OCI-LY1 (cell line): ENCODE measurements around the gene HNRNPA1.

Source experiments
- H2AFZ ChIP-seq: fragments of 200-600 bp; sonication (generic), shearing (Covaris generic); 2 replicates; pipeline ENCODE4 v1.6.0; 2014; ENCODE audit warnings: antibody characterized with exemption, mild to moderate bottlenecking, low read length
- H3F3A ChIP-seq: fragments of 200-600 bp; sonication (generic), shearing (Covaris generic); 2 replicates; pipeline ENCODE4 v1.6.0; 2014; ENCODE audit warnings: mild to moderate bottlenecking, antibody characterized with exemption, low read length, moderate library complexity; ENCODE audit not compliant: insufficient read depth
- H3K27ac ChIP-seq: fragments of 200-600 bp; sonication (generic); 2 replicates; pipeline ENCODE4 v1.5.1; 2014; ENCODE audit warnings: low read length, mixed run types, mild to moderate bottlenecking, low read depth; ENCODE audit not compliant: poor library complexity, severe bottlenecking
- H3K27me3 ChIP-seq: fragments of 200-600 bp; sonication (generic); 2 replicates; pipeline ENCODE4 v1.6.0; 2014; ENCODE audit warnings: antibody characterized with exemption, mild to moderate bottlenecking, low read length, moderate library complexity; ENCODE audit not compliant: insufficient read depth
- H3K36me3 ChIP-seq: fragments of 200-600 bp; sonication (generic); 2 replicates; pipeline ENCODE4 v1.6.1; 2014; ENCODE audit warnings: mild to moderate bottlenecking, antibody characterized with exemption, low read length, moderate library complexity, mixed read lengths; ENCODE audit not compliant: insufficient read depth
- H3K4me1 ChIP-seq: fragments of 200-600 bp; sonication (generic); 2 replicates; pipeline ENCODE4 v1.5.1; 2014; ENCODE audit warnings: mild to moderate bottlenecking, low read length, moderate library complexity; ENCODE audit not compliant: insufficient read depth, severe bottlenecking
- H3K4me2 ChIP-seq: fragments of 200-600 bp; sonication (generic), shearing (Covaris generic); 2 replicates; pipeline ENCODE4 v1.6.1; 2014; ENCODE audit warnings: low read length
- H3K4me3 ChIP-seq: fragments of 200-600 bp; sonication (generic); 2 replicates; pipeline ENCODE4 v1.5.1; 2014; ENCODE audit warnings: low read length, low read depth, mild to moderate bottlenecking, mixed read lengths; ENCODE audit not compliant: poor library complexity, severe bottlenecking
- H3K79me2 ChIP-seq: fragments of 200-600 bp; shearing (Covaris generic); 2 replicates; pipeline ENCODE4 v1.6.1; 2016; ENCODE audit warnings: mixed run types, low read length, mixed read lengths; ENCODE audit not compliant: insufficient read depth
- H3K9ac ChIP-seq: fragments of 200-600 bp; sonication (generic), shearing (Covaris generic); 2 replicates; pipeline ENCODE4 v1.6.1; 2014; ENCODE audit warnings: mild to moderate bottlenecking, low read length, mixed read lengths
- H3K9me2 ChIP-seq: fragments of 200-600 bp; sonication (generic), shearing (Covaris generic); 2 replicates; pipeline ENCODE4 v1.6.1; 2014; ENCODE audit warnings: low read depth, mild to moderate bottlenecking, low read length, mixed read lengths
- H3K9me3 ChIP-seq: fragments of 200-600 bp; shearing (Covaris generic); 2 replicates; pipeline ENCODE4 v1.6.1; 2014; ENCODE audit warnings: low read length, mixed read lengths
- H4K20me1 ChIP-seq: fragments of 200-600 bp; sonication (generic), shearing (Covaris generic); 2 replicates; pipeline ENCODE4 v1.6.0; 2016; ENCODE audit warnings: mild to moderate bottlenecking, low read length; ENCODE audit not compliant: insufficient read depth
- CTCF ChIP-seq: fragments of 200-600 bp; sonication (generic), shearing (Covaris generic); IDR thresholded peaks from 2 replicates; pipeline ENCODE4 v1.5.1; 2017; ENCODE audit warnings: mild to moderate bottlenecking, antibody characterized with exemption, low read length, moderate library complexity, mixed read lengths
- EZH2 ChIP-seq: fragments of 200-600 bp; sonication (generic), shearing (Covaris generic); IDR thresholded peaks from 2 replicates; pipeline ENCODE4 v1.8.0; 2017; ENCODE audit warnings: borderline replicate concordance, mixed run types, mild to moderate bottlenecking, antibody characterized with exemption, low read length, moderate library complexity, mixed read lengths

HNRNPA1 gene

GRCh38 chr12:54303640-54304039, 23.1 kb downstream of the HNRNPA1 start:
- Histone ChIP-seq H3K9ac (no peak overlapping the region), H3K79me2 (no peaks in the 10 kb centered on the region), H3K4me1 (peaks cover 6% of the 10 kb centered on the region), H3K4me3 (no peak overlapping the region), H3K4me2 (no peak overlapping the region), H3K36me3 (no peaks in the 10 kb centered on the region), H2AFZ (no peak overlapping the region), H3K27me3 (peaks cover 14% of the 10 kb centered on the region; the same call in 1 of the 2 replicates), H4K20me1 (no peaks in the 10 kb centered on the region), H3K9me3 (no peaks in the 10 kb centered on the region), H3F3A (no peaks in the 10 kb centered on the region; the same call in 1 of the 2 replicates), H3K9me2 (no peaks in the 10 kb centered on the region), H3K27ac (no peak overlapping the region)
- TF ChIP-seq CTCF (no peak), EZH2 (no peak)

GRCh38 chr12:54304187-54304810, 23.8 kb downstream of the HNRNPA1 start:
- H4K20me1 ChIP-seq, result no peaks in the 10 kb centered on the region
- H3K4me3 ChIP-seq, result no peak overlapping the region
- no peak overlapping the region for H2AFZ ChIP-seq
- no peak overlapping the region for H3K27ac ChIP-seq
- H3K9me2 ChIP-seq, result no peaks in the 10 kb centered on the region
- peaks cover 14% of the 10 kb centered on the region; the same call in 1 of the 2 replicates for H3K27me3 ChIP-seq
- H3K9ac ChIP-seq, result no peak overlapping the region
- no peak for TF ChIP-seq CTCF
- no peak for TF ChIP-seq EZH2
- no peaks in the 10 kb centered on the region; the same call in 1 of the 2 replicates for H3F3A ChIP-seq
- peaks cover 6% of the 10 kb centered on the region for H3K4me1 ChIP-seq
- no peaks in the 10 kb centered on the region for H3K79me2 ChIP-seq
- no peaks in the 10 kb centered on the region for H3K9me3 ChIP-seq
- no peak overlapping the region for H3K4me2 ChIP-seq
- no peaks in the 10 kb centered on the region for H3K36me3 ChIP-seq

GRCh38 chr12:54306925-54307741, 26.6 kb downstream of the HNRNPA1 start:
- Histone ChIP-seq H3K9me3 (no peaks in the 10 kb centered on the region), H3K9ac (no peak overlapping the region), H3K79me2 (no peaks in the 10 kb centered on the region), H3K4me3 (no peak overlapping the region), H3K4me1 (peaks cover 6% of the 10 kb centered on the region), H3K27me3 (peaks cover 11% of the 10 kb centered on the region; the same call in 1 of the 2 replicates), H2AFZ (no peak overlapping the region), H3K9me2 (no peaks in the 10 kb centered on the region), H3F3A (no peaks in the 10 kb centered on the region), H3K4me2 (no peak overlapping the region), H3K36me3 (no peaks in the 10 kb centered on the region), H3K27ac (no peak overlapping the region), H4K20me1 (no peaks in the 10 kb centered on the region)
- no peak for TF ChIP-seq EZH2
- no peak for TF ChIP-seq CTCF
